Measurements from ENCODE around the gene RIPOR2.

DNA sequence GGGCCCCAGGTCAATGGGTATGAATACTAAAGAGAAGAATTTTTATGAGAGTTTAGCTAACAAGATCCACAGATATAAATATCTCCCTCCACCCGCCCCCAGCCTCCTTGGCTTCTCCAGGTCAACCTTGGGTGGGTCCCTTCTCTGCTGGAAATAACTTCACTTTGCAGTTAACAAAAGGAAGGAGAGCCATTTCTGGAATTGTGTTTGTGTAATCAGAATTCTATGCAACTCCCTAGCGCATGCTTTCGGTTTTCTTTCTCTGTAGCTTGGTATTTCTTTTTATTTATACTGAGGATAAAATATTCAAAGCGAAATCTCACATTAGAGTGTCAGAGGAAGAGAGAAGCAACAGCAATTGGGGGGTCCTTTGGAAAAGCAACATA is 27.1 kb downstream of the RIPOR2 start:
- TF ChIP-seq EZH2 (IDR thresholded peaks at IDR 0.05; ENCODE audit: insufficient read depth, poor library complexity, severe bottlenecking): no peak
- no peak for TF ChIP-seq EZH2phosphoT487 (IDR thresholded peaks at IDR 0.05; ENCODE audit: insufficient read depth, low read depth)

All from GM23248 (cell line).